OCI-LY1 (cell line): Measurements from ENCODE around the gene SHLD3.
"Not testable (repeated sequence)": the region's sequence is repeated elsewhere in the genome, so short reads cannot be mapped to it uniquely, and the experiment has no call there.

Experiments used
- H2AFZ ChIP-seq: fragments of 200-600 bp; sonication (generic), shearing (Covaris generic); 2 replicates; pipeline ENCODE4 v1.6.0; 2014; ENCODE audit warnings: antibody characterized with exemption, mild to moderate bottlenecking, low read length
- H3F3A ChIP-seq: fragments of 200-600 bp; sonication (generic), shearing (Covaris generic); 2 replicates; pipeline ENCODE4 v1.6.0; 2014; ENCODE audit warnings: mild to moderate bottlenecking, antibody characterized with exemption, low read length, moderate library complexity; ENCODE audit not compliant: insufficient read depth
- H3K27ac ChIP-seq: fragments of 200-600 bp; sonication (generic); 2 replicates; pipeline ENCODE4 v1.5.1; 2014; ENCODE audit warnings: low read length, mixed run types, mild to moderate bottlenecking, low read depth; ENCODE audit not compliant: poor library complexity, severe bottlenecking
- H3K27me3 ChIP-seq: fragments of 200-600 bp; sonication (generic); 2 replicates; pipeline ENCODE4 v1.6.0; 2014; ENCODE audit warnings: antibody characterized with exemption, mild to moderate bottlenecking, low read length, moderate library complexity; ENCODE audit not compliant: insufficient read depth
- H3K36me3 ChIP-seq: fragments of 200-600 bp; sonication (generic); 2 replicates; pipeline ENCODE4 v1.6.1; 2014; ENCODE audit warnings: mild to moderate bottlenecking, antibody characterized with exemption, low read length, moderate library complexity, mixed read lengths; ENCODE audit not compliant: insufficient read depth
- H3K4me1 ChIP-seq: fragments of 200-600 bp; sonication (generic); 2 replicates; pipeline ENCODE4 v1.5.1; 2014; ENCODE audit warnings: mild to moderate bottlenecking, low read length, moderate library complexity; ENCODE audit not compliant: insufficient read depth, severe bottlenecking
- H3K4me2 ChIP-seq: fragments of 200-600 bp; sonication (generic), shearing (Covaris generic); 2 replicates; pipeline ENCODE4 v1.6.1; 2014; ENCODE audit warnings: low read length
- H3K4me3 ChIP-seq: fragments of 200-600 bp; sonication (generic); 2 replicates; pipeline ENCODE4 v1.5.1; 2014; ENCODE audit warnings: low read length, low read depth, mild to moderate bottlenecking, mixed read lengths; ENCODE audit not compliant: poor library complexity, severe bottlenecking
- H3K79me2 ChIP-seq: fragments of 200-600 bp; shearing (Covaris generic); 2 replicates; pipeline ENCODE4 v1.6.1; 2016; ENCODE audit warnings: mixed run types, low read length, mixed read lengths; ENCODE audit not compliant: insufficient read depth
- H3K9ac ChIP-seq: fragments of 200-600 bp; sonication (generic), shearing (Covaris generic); 2 replicates; pipeline ENCODE4 v1.6.1; 2014; ENCODE audit warnings: mild to moderate bottlenecking, low read length, mixed read lengths
- H3K9me2 ChIP-seq: fragments of 200-600 bp; sonication (generic), shearing (Covaris generic); 2 replicates; pipeline ENCODE4 v1.6.1; 2014; ENCODE audit warnings: low read depth, mild to moderate bottlenecking, low read length, mixed read lengths
- H3K9me3 ChIP-seq: fragments of 200-600 bp; shearing (Covaris generic); 2 replicates; pipeline ENCODE4 v1.6.1; 2014; ENCODE audit warnings: low read length, mixed read lengths
- H4K20me1 ChIP-seq: fragments of 200-600 bp; sonication (generic), shearing (Covaris generic); 2 replicates; pipeline ENCODE4 v1.6.0; 2016; ENCODE audit warnings: mild to moderate bottlenecking, low read length; ENCODE audit not compliant: insufficient read depth
- EZH2 ChIP-seq: fragments of 200-600 bp; sonication (generic), shearing (Covaris generic); IDR thresholded peaks from 2 replicates; pipeline ENCODE4 v1.8.0; 2017; ENCODE audit warnings: borderline replicate concordance, mixed run types, mild to moderate bottlenecking, antibody characterized with exemption, low read length, moderate library complexity, mixed read lengths
- TF ChIP-seq, protein P1 (sequence below): fragments of 200-600 bp; sonication (generic), shearing (Covaris generic); IDR thresholded peaks from 2 replicates; pipeline ENCODE4 v1.5.1; 2017; ENCODE audit warnings: mild to moderate bottlenecking, antibody characterized with exemption, low read length, moderate library complexity, mixed read lengths

The SHLD3 gene

DNA sequence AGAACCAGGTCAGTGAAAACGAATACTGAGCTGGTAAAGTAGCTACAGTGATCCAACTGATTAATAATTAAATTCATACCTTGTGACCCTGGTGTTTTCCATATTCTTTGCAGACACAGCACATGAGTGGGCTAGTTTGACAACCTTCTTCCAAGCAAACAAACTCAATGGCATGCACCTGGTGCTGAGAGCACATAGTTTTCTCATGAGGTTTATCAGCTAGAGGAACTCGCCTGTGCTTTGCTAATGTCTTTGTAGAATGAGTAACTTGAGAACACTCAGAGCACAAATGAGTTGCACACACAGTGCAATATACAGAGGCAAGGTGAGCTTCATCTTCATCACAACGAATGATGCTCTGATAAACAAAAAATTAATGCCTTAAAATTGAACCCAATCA, 13.3 kb upstream of the SHLD3 start:
- H3K9me3 ChIP-seq: no peaks in the 10 kb centered on the region
- no peaks in the 10 kb centered on the region for H3K79me2 ChIP-seq
- H3K4me3 ChIP-seq: no peak overlapping the region
- H3K27me3 ChIP-seq: no peaks in the 10 kb centered on the region
- H3K4me2 ChIP-seq: no peak overlapping the region
- H3K9me2 ChIP-seq: no peaks in the 10 kb centered on the region
- H2AFZ ChIP-seq: no peak overlapping the region
- no peak overlapping the region for H3K9ac ChIP-seq
- no peak overlapping the region for H3K27ac ChIP-seq
- no peaks in the 10 kb centered on the region for H4K20me1 ChIP-seq
- no peaks in the 10 kb centered on the region for H3K4me1 ChIP-seq
- TF ChIP-seq, protein P1, sequence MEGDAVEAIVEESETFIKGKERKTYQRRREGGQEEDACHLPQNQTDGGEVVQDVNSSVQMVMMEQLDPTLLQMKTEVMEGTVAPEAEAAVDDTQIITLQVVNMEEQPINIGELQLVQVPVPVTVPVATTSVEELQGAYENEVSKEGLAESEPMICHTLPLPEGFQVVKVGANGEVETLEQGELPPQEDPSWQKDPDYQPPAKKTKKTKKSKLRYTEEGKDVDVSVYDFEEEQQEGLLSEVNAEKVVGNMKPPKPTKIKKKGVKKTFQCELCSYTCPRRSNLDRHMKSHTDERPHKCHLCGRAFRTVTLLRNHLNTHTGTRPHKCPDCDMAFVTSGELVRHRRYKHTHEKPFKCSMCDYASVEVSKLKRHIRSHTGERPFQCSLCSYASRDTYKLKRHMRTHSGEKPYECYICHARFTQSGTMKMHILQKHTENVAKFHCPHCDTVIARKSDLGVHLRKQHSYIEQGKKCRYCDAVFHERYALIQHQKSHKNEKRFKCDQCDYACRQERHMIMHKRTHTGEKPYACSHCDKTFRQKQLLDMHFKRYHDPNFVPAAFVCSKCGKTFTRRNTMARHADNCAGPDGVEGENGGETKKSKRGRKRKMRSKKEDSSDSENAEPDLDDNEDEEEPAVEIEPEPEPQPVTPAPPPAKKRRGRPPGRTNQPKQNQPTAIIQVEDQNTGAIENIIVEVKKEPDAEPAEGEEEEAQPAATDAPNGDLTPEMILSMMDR: no peak
- TF ChIP-seq EZH2: no peak
- peaks cover 77% of the 10 kb centered on the region for H3K36me3 ChIP-seq
- H3F3A ChIP-seq: no peaks in the 10 kb centered on the region

DNA sequence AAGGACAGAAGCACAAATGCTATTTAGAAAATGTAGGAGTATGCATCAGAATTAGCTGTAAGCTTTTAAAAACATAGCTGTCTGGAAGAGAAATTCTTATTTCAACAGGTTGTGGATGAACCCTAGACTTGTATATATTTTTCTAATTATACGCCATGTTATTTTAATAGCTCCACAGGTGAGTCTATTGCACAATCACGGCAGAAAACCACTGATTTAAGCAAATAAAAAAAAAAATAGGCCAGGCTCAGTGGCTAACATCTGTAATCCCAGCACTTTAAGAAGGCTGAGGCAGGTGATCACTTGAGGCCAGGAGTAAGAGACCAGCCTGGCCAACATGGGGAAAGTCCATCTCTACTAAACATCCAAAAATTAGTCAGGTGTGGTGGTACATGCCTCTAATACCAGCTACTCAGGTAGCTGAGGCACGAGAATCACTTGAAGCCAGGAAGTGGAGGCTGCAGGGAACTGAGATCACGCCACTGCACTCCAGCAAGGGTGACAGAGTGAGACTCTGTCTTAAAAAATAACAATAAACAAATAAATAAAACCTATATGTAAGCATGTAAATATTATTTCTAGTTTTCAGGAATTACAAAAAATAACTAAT, 12.4 kb upstream of the SHLD3 start:
- no peak overlapping the region for H2AFZ ChIP-seq
- H3K4me1 ChIP-seq: no peaks in the 10 kb centered on the region
- H3K27ac ChIP-seq: no peak overlapping the region
- H3F3A ChIP-seq: no peaks in the 10 kb centered on the region
- H3K27me3 ChIP-seq: no peaks in the 10 kb centered on the region
- H3K79me2 ChIP-seq: no peaks in the 10 kb centered on the region
- peaks cover 76% of the 10 kb centered on the region for H3K36me3 ChIP-seq
- H3K4me2 ChIP-seq: no peak overlapping the region
- no peak for TF ChIP-seq EZH2
- TF ChIP-seq, protein P1: no peak
- H3K9me3 ChIP-seq: no peaks in the 10 kb centered on the region
- no peak overlapping the region for H3K4me3 ChIP-seq
- H4K20me1 ChIP-seq: no peaks in the 10 kb centered on the region
- H3K9me2 ChIP-seq: no peaks in the 10 kb centered on the region
- H3K9ac ChIP-seq: no peak overlapping the region

DNA sequence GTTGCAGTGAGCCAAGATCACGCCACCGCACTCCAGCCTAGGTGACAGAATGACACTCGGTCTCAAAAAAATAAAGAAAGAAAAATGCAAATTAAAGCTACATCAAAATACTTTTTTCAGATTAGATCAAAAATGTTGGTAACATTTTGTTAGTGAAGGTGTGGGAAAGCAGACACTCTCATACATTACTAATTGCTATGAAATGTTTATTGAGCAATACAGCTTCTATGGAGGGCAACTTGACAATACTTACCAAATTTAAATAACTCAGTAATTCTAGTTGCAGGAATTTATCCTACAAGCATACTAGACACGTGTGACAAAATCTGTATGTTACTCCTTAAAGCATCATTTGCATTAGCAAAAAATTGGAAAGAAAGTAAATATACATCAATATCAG, 4.8 kb upstream of the SHLD3 start:
- Histone ChIP-seq H3K4me3 (no peak overlapping the region), H3K4me1 (peaks cover 16% of the 10 kb centered on the region), H3K36me3 (peaks cover 22% of the 10 kb centered on the region; the same call in 1 of the 2 replicates), H3K9me2 (no peaks in the 10 kb centered on the region), H3K9ac (no peak overlapping the region), H3F3A (no peaks in the 10 kb centered on the region), H3K9me3 (no peaks in the 10 kb centered on the region), H3K79me2 (peaks cover 43% of the 10 kb centered on the region), H3K4me2 (no peak overlapping the region), H3K27me3 (no peaks in the 10 kb centered on the region), H4K20me1 (no peaks in the 10 kb centered on the region), H3K27ac (no peak overlapping the region), H2AFZ (no peak overlapping the region)
- no peak for TF ChIP-seq EZH2
- TF ChIP-seq, protein P1: no peak

DNA sequence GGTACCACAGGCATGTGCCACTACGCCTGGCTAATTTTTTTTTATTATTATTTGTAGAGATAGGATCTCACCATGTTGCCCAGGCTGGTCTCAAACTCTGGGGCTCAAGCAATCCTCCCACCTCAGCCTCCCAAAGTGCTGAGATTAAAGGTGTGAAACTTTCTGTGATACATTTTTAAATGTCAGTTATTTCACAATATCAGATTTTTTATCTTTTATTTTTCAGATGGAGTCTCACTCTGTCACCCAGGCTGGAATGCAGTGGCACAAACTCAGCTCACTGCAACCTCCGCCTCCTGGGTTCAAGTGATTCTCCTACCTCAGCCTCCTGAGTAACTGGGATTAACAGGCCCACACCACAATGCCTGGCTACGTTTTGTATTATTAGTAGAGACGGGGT, 2.9 kb upstream of the SHLD3 start:
- Histone ChIP-seq H3K4me2 (peak overlapping the region; percentile 83; the same call in 1 of the 2 replicates), H3K36me3 (peaks cover 12% of the 10 kb centered on the region; the same call in 1 of the 2 replicates), H3K79me2 (peaks cover 61% of the 10 kb centered on the region), H3K4me1 (peaks cover 31% of the 10 kb centered on the region)
- H3K9me2 ChIP-seq, H3K4me3 ChIP-seq, H3K27ac ChIP-seq, H3F3A ChIP-seq, H3K9ac ChIP-seq, H3K27me3 ChIP-seq, H4K20me1 ChIP-seq, H2AFZ ChIP-seq, H3K9me3 ChIP-seq: not testable (repeated sequence)
